Kidney (tissue), 14 donors: ENCODE data around the gene PLAU. TPM values are rescaled to one million over a fixed set of nuclear protein-coding genes. Genes with fewer than 3 reads are reported as not detected.

Experiments
- DNase-seq, 5 donors: peaks; one replicate each; pipeline ENCODE4 v3.0.0-alpha.2; 2013 to 2020
- FAIRE-seq: peaks from 2 replicates; lab custom pipeline; 2012; peaks lifted over from hg19 to GRCh38; lab: Jason Lieb, UNC
- H3K27ac ChIP-seq, 2 donors: one replicate each; pipeline ENCODE4 v1.7.0; 2013; ENCODE audit warnings: low read depth in 2 of 2, low read length in 2 of 2, inconsistent platforms in 1 of 2
- H3K27me3 ChIP-seq: one replicate; pipeline ENCODE4 v1.7.1; 2013; ENCODE audit warnings: low read length, inconsistent platforms; ENCODE audit not compliant: control insufficient read depth, insufficient read depth
- H3K36me3 ChIP-seq, 3 donors: one replicate each; pipeline versions ENCODE4 v1.7.0 to v1.7.1; 2013; ENCODE audit warnings: low read length in 3 of 3, control low read depth in 1 of 3, inconsistent platforms in 1 of 3; ENCODE audit not compliant: insufficient read depth in 3 of 3, control insufficient read depth in 2 of 3
- H3K4me1 ChIP-seq, 3 donors: one replicate each; pipeline versions ENCODE4 v1.7.0 to v1.7.1; 2013; ENCODE audit warnings: low read length in 3 of 3, inconsistent platforms in 1 of 3, low read depth in 1 of 3; ENCODE audit not compliant: control insufficient read depth in 2 of 3, insufficient read depth in 2 of 3
- H3K4me3 ChIP-seq, 3 donors: one replicate each; pipeline versions ENCODE4 v1.7.0 to v1.8.1; 2013; ENCODE audit warnings: low read length in 3 of 3, control low read depth in 1 of 3, inconsistent platforms in 1 of 3
- H3K9ac ChIP-seq, 3 donors: one replicate each; pipeline versions ENCODE4 v1.7.0 to v1.7.1; 2013; ENCODE audit warnings: low read length in 3 of 3, control low read depth in 1 of 3, inconsistent platforms in 1 of 3
- H3K9me3 ChIP-seq, 3 donors: one replicate each; pipeline versions ENCODE4 v1.7.0 to v1.7.1; 2013; ENCODE audit warnings: low read length in 3 of 3, control low read depth in 1 of 3, inconsistent platforms in 1 of 3; ENCODE audit not compliant: control insufficient read depth in 2 of 3, insufficient read depth in 1 of 3
- CTCF ChIP-seq: IDR thresholded peaks from 3 replicates; pipeline ENCODE4 v1.5.1; 2012; ENCODE audit warnings: mild to moderate bottlenecking, moderate library complexity, borderline replicate concordance; ENCODE audit not compliant: insufficient read depth; ENCODE audit errors: extremely low read depth
- intact Hi-C: fragments of 100-400 bp; cut with DNase I; formaldehyde crosslinking; loops from one replicate; pipeline ENCODE4 v1.11.1; 2022
- polyA plus RNA-seq: library from polyadenylated mRNA; stranded (reverse); fragments of 350-450 nt; fragmentation: Illumina TruSeq; extraction: RNeasy Lipid Tissue Mini Kit (QIAGEN cat#74804); gene quantifications from one replicate; pipeline ENCODE4 v1.2.3, GENCODE V29; 2014; ENCODE audit warnings: low read depth, low replicate concordance; ENCODE audit not compliant: insufficient read depth
- total RNA-seq: library from RNA; stranded (reverse); fragmentation: NEBNext Ultra II Directional; extraction: Animal tissue kit (Norgen Biotek cat#: 25700); gene quantifications from one replicate; pipeline ENCODE4 v1.2.1, GENCODE V29; 2021
- donor health status: control.
- donor health status: control.
- donor health status: control.
- donor health status: control.
- donor health status: control.
- donor health status: DM: yes; HTN: yes; CAD: no.
- donor health status: Normal renal cell carcinoma (clear cell type).

PLAU gene
- total and polyA plus RNA-seq, 2 donors from 2014 or later: 40.8 to 82.5 TPM

- peak overlapping the region in 1 of 2 donors; percentile 32 for H3K27ac ChIP-seq
- peaks cover 0 to 11% (median 0%) of the 10 kb centered on the region in 3 donors for H3K4me1 ChIP-seq
- H3K36me3 ChIP-seq: no peaks in the 10 kb centered on the region
- FAIRE-seq (no peak), DNase-seq (no peak)
- H3K4me3 ChIP-seq: peak overlapping the region; percentile 34 to 71 (median 41)
- peak overlapping the region in 1 of 3 donors; percentile 51 for H3K9ac ChIP-seq
- no peaks in the 10 kb centered on the region for H3K27me3 ChIP-seq
- intact Hi-C loops: no loop called here
- H3K9me3 ChIP-seq: no peaks in the 10 kb centered on the region
- TF ChIP-seq CTCF: no peak
Observed at GRCh38 chr10:73875139-73875475, 35.8 kb upstream of the PLAU start.

- Histone ChIP-seq H3K36me3 (no peaks in the 10 kb centered on the region), H3K9me3 (no peaks in the 10 kb centered on the region), H3K27ac (no peak overlapping the region), H3K27me3 (no peaks in the 10 kb centered on the region), H3K4me3 (no peak overlapping the region), H3K9ac (no peak overlapping the region), H3K4me1 (peaks cover 0 to 11% (median 0%) of the 10 kb centered on the region in 3 donors)
- no peak for TF ChIP-seq CTCF
- intact Hi-C loops: no loop called here
- no peak for FAIRE-seq
- no peak for DNase-seq
Observed at GRCh38 chr10:73876157-73876556, 34.8 kb upstream of the PLAU start.

- no peak overlapping the region for H3K4me3 ChIP-seq
- intact Hi-C loops: no loop called here
- no peak overlapping the region for H3K27ac ChIP-seq
- no peak overlapping the region for H3K9ac ChIP-seq
- FAIRE-seq: no peak
- no peaks in the 10 kb centered on the region for H3K9me3 ChIP-seq
- H3K4me1 ChIP-seq: peaks cover 0 to 10% (median 0%) of the 10 kb centered on the region in 3 donors
- no peak for TF ChIP-seq CTCF
- no peaks in the 10 kb centered on the region for H3K27me3 ChIP-seq
- no peak for DNase-seq
- H3K36me3 ChIP-seq: no peaks in the 10 kb centered on the region
Observed at GRCh38 chr10:73876566-73876965, 34.4 kb upstream of the PLAU start.

- TF ChIP-seq CTCF: no peak
- Histone ChIP-seq H3K9ac (no peak overlapping the region), H3K9me3 (no peaks in the 10 kb centered on the region), H3K4me3 (no peak overlapping the region), H3K27ac (no peak overlapping the region), H3K36me3 (no peaks in the 10 kb centered on the region), H3K4me1 (peaks cover 0 to 6% (median 0%) of the 10 kb centered on the region in 3 donors), H3K27me3 (no peaks in the 10 kb centered on the region)
- FAIRE-seq: no peak
- DNase-seq: no peak
- intact Hi-C loops: no loop called here
Observed at GRCh38 chr10:73876971-73877370, 34.0 kb upstream of the PLAU start.
